Measurements from ENCODE around the gene SSBP3. TPM values are rescaled to one million over a fixed set of nuclear protein-coding genes. Genes with fewer than 3 reads are reported as not detected.
"Not testable (repeated sequence)": the region's sequence is repeated elsewhere in the genome, so short reads cannot be mapped to it uniquely, and the experiment has no call there.

Gene SSBP3
- polyA plus RNA-seq, 1 donor from 2014 or later = 6.6 TPM

DNA sequence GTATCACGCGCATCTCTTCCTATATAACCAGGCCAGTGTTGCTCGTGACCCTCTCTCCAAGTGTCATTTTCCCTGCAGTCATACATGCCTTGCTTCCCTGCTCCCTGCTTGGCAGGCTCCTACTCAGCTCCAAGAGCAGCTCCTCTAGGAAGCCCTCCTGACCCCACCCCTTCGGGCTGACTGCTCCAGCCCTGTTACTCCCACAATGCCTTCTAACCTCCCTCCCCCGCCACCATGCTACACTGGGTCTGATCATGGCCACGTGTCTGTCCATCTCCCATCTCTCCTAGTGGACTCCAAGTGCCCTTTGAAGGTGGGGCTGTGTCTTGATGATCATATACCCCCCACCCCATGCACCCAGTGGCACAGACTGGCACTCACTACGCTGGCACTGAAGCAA, 161.5 kb downstream of the SSBP3 start:
- no peak overlapping the region for H3K27ac Mint-ChIP-seq

DNA sequence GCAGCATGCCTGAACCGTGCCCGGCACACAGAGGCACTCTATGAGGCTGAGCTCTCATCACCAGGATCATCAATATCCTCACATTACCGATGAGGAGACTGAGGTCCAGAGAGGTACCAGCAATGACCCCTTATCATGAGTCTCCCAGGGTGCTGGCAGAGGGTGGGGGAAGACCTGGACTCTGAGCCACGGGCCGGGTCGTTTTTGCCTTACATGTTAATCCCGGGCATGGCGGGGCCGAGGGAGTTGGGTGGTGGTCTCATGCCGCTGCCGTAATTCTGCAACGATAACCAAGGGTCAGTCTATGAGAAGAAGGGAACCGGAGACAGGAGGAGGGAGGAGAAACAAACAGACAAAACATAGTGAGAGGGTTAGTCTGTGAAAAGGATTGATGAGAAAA, 163.2 kb downstream of the SSBP3 start:
- no peak overlapping the region for H3K27ac Mint-ChIP-seq
- no peaks in the 10 kb centered on the region for H3K4me1 Mint-ChIP-seq
- H3K36me3 Mint-ChIP-seq = peaks cover 5% of the 10 kb centered on the region
- H3K9me3 Mint-ChIP-seq = no peaks in the 10 kb centered on the region
- H3K4me3 Mint-ChIP-seq = no peak overlapping the region
- no peaks in the 10 kb centered on the region for H3K27me3 Mint-ChIP-seq

More for the DNA sequence above, 161.5 kb downstream of the SSBP3 start:
- H3K36me3 Mint-ChIP-seq = peaks cover 5% of the 10 kb centered on the region
- no peaks in the 10 kb centered on the region for H3K4me1 Mint-ChIP-seq
- H3K9me3 Mint-ChIP-seq = no peaks in the 10 kb centered on the region
- no peaks in the 10 kb centered on the region for H3K27me3 Mint-ChIP-seq
- no peak overlapping the region for H3K4me3 Mint-ChIP-seq

DNA sequence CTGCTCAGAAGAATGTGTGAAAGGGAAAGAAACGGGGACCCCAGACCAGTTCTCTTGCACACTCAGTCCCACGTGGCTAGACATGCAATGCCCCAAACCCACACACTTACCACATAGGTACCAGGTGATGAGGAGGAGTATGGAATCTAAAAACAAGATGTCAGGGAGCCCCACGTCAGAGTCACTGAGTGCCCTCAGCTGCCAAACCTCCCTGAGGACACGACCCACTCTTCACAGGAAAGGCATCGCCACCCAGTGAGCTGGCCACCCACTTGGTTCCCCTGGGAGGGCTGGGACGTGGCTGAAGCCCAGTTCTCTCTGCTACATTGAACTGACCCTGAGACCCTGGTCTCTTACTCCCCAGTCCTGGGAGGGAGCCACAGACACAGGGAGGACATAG, 164.8 kb downstream of the SSBP3 start:
- no peaks in the 10 kb centered on the region for H3K27me3 Mint-ChIP-seq

DNA sequence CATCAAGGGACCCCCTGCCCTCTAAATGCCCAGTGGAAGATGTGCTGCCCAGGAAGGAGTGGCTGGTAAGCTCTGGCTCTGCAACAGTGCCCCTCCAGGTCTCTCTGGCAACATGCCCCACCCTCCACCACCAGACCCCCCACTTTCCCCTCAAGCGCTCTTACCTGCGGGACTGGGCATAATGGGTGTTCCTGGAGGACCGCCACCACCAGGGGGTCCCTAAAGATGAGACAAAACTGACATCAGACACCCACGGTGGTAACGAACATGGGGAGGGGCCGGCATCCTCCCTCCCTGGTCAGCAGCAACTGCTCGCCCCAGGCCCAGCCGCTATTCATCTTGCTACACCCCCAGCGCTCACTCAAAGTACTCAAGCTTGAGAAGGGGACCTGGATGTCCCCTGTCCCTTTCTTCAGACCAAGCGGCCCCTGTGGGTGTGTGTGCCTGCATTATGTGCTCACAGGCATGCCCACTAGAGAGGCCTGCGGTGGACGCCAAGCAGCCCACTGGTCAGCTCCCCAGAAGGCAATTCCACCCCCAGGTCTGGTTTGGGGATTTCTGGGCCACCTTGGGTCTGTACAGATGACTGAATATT, 165.4 kb downstream of the SSBP3 start:
- Mint-ChIP-seq H3K9me3 (no peaks in the 10 kb centered on the region), H3K27me3 (no peaks in the 10 kb centered on the region), H3K36me3 (peaks cover 8% of the 10 kb centered on the region), H3K4me1 (no peaks in the 10 kb centered on the region), H3K27ac (no peak overlapping the region), H3K4me3 (no peak overlapping the region)

More for the DNA sequence above, 164.8 kb downstream of the SSBP3 start:
- no peak overlapping the region for H3K27ac Mint-ChIP-seq
- H3K9me3 Mint-ChIP-seq = no peaks in the 10 kb centered on the region
- peaks cover 8% of the 10 kb centered on the region for H3K36me3 Mint-ChIP-seq
- no peaks in the 10 kb centered on the region for H3K4me1 Mint-ChIP-seq
- H3K4me3 Mint-ChIP-seq = no peak overlapping the region

DNA sequence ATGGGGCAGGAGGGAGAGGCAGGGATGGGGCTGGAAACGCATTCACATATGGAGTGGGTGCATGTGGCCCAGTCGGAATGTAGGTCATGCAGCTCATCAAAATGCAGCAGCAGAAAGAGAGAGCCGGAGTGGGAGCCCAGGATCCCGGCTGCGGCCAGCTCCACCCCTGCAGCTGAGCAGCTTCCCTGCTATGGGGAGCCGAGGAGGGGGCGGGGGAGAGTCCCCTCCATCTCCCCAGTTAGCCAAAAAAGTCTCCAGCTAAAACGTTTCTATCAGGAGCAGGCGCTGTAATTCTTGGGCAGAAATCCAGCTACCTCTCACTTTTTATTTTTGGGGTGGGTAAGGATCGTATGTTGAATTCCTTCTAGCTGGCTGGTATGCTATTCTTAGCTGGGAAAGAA, 166.6 kb downstream of the SSBP3 start:
- H3K27me3 Mint-ChIP-seq = no peaks in the 10 kb centered on the region
- H3K4me1 Mint-ChIP-seq = peaks cover 0 to 4% (median 3%) of the 10 kb centered on the region in 3 donors
- H3K4me3 Mint-ChIP-seq = no peak overlapping the region
- H3K27ac Mint-ChIP-seq = no peak overlapping the region
- peaks cover 0 to 3% (median 0%) of the 10 kb centered on the region in 3 donors for H3K9me3 Mint-ChIP-seq
- peaks cover 10% of the 10 kb centered on the region for H3K36me3 Mint-ChIP-seq

DNA sequence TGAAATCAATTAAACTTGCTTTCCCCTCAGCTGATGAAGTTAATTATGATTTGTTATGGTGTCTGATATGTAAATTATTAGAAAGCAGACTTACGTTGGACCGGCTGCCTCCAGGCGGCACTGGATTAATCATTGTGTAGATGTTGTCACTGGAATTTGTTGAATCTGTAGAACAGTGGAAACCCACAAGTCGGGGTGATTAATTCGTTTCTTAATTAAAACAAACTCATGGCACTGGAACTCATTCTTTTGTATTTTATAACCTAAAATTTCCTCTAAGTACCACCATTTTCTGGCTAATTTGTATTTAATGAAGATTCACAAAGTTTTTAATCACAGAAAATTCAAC, 167.2 kb downstream of the SSBP3 start:
- Mint-ChIP-seq H3K4me1 (peaks cover 0 to 4% (median 3%) of the 10 kb centered on the region in 3 donors), H3K27ac (no peak overlapping the region), H3K9me3 (peaks cover 0 to 3% (median 0%) of the 10 kb centered on the region in 3 donors), H3K4me3 (no peak overlapping the region), H3K36me3 (peaks cover 9% of the 10 kb centered on the region), H3K27me3 (no peaks in the 10 kb centered on the region)

DNA sequence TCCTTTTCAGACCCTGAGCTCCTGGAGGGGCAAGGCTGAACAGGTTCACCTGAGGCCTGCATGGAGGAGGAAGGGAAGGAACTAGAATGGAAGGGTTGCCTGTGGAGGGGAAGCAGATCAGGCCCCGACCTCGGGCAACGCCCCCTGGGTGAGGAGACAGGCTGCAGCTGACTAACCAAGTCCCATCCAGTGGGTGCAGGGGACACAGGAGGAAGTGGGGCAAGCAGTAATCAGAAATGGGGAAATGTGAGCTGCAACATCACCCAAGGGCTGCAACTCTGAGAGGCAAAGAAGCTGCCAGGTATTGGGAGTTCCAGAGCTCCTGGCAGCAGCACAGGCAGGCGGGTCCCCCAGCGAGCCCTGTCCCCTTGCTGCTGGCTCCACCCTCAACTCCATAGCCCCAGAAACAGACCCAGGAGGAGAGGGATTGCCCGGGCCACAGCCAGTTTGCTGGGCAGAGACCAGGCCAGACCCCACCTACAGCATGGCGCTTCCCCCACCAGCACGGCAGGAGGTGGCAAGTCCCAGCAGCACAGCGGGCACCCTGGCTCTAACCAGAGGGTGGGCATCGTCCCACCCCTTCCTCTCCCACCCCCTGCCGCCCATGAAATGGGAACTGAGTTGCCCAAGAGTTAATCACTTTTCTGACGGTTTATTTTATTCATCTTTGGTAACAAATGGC, 167.7 kb downstream of the SSBP3 start:
- Mint-ChIP-seq H3K4me1 (peaks cover 0 to 4% (median 3%) of the 10 kb centered on the region in 3 donors), H3K36me3 (peaks cover 6% of the 10 kb centered on the region), H3K9me3 (peaks cover 0 to 3% (median 0%) of the 10 kb centered on the region in 3 donors), H3K4me3 (no peak overlapping the region), H3K27me3 (no peaks in the 10 kb centered on the region), H3K27ac (peak overlapping the region in 1 of 3 donors; percentile 53)

DNA sequence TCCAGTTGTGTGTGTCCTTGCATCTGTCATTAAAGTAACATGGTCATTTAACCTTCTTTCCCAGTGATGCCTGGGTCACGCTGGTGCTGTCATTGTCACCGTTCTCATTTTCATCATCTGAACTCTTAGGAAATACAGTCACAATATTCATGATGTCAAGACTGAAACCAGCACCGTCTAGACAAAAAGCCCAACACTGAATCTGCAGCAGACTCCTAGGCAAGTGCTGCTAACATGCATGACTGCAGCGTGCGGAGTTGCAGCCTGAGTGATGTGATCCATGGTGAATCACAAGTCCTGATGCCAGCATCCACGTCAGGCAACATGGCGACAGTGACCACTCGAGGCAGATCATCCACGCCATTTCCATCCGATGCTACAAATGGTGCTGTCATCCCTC, 168.6 kb downstream of the SSBP3 start:
- no peaks in the 10 kb centered on the region for H3K27me3 Mint-ChIP-seq
- H3K9me3 Mint-ChIP-seq = peaks cover 0 to 3% (median 0%) of the 10 kb centered on the region in 3 donors
- H3K4me1 Mint-ChIP-seq = peaks cover 0 to 4% (median 3%) of the 10 kb centered on the region in 3 donors
- no peak overlapping the region for H3K27ac Mint-ChIP-seq
- peaks cover 6% of the 10 kb centered on the region for H3K36me3 Mint-ChIP-seq
- H3K4me3 Mint-ChIP-seq = no peak overlapping the region

DNA sequence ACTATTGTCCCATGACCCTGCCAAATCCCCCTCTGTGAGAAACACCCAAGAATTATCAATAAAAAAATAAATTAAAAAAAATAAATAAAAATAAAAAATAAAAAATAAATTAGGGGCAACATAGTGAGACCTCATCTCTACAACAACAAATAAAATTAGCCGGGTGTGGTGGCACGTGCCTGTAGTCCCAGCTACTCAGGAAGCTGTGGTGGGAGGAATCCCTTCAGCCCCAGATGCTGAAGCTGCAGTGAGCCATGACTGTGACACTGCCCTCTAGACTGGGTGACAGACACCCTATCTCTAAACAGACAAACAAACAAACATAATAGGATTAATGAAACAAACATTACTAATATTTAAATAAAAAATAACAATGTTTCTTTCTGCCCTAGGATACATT, 171.9 kb downstream of the SSBP3 start:
- H3K9me3 Mint-ChIP-seq = peaks cover 0 to 3% (median 0%) of the 10 kb centered on the region in 3 donors

DNA sequence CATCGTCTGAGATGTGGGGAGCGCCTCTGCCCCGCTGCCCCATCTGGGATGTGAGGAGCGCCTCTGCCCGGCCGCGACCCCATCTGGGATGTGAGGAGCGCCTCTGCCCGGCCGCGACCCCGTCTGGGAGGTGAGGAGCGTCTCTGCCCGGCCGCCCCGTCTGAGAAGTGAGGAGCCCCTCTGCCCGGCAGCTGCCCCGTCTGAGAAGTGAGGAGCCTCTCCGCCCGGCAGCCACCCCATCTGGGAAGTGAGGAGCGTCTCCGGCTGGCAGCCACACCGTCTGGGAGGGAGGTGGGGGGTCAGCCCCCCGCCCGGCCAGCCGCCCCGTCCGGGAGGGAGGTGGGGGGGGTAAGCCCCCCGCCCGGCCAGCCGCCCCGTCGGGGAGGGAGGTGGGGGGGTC, 173.0 kb downstream of the SSBP3 start:
- H3K4me3 Mint-ChIP-seq, H3K4me1 Mint-ChIP-seq, H3K9me3 Mint-ChIP-seq, H3K27ac Mint-ChIP-seq, H3K36me3 Mint-ChIP-seq, H3K27me3 Mint-ChIP-seq: not testable (repeated sequence)

More for the DNA sequence above, 171.9 kb downstream of the SSBP3 start:
- Mint-ChIP-seq H3K4me1 (peaks cover 3 to 7% (median 4%) of the 10 kb centered on the region in 3 donors), H3K27me3 (no peaks in the 10 kb centered on the region), H3K27ac (no peak overlapping the region), H3K36me3 (peaks cover 8% of the 10 kb centered on the region), H3K4me3 (no peak overlapping the region)

DNA sequence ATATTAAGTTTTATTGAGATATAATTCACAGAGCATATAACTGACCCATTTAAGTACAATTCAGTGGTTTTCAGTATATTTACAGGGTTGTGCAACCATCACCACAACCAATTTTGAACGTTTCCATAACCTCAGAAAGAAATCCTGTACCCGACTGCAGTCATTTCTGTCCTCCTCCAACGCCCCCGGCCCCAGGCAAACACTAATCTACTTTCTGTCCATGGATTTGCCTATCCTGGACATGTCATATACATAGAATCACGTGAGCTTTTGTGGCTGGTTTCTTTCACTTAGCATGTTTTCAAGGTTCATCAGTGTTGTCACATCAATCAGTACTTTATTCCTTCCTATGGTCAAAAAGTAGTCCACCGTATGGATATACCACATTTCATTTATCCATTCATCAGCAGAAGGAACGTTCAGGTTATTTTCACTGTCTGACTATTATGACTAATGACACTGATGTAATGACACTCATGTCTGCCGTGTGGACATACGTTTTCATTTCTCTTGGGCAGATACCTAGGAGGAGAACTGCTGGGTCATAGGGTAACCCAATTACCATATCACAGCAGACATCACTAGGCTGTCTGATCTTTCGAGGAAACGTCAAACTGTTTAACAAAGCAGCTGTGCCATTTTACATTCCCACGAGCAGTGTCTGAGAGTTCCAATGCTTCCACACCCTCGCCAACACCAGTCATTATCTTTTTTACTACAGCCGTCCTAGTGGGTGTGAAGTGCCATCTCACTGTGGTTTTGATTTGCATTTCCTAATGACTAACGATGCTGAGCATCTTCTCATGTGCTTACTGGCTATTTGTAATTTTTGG, 175.5 kb downstream of the SSBP3 start:
- peaks cover 4% of the 10 kb centered on the region for H3K36me3 Mint-ChIP-seq
- peaks cover 0 to 3% (median 0%) of the 10 kb centered on the region in 3 donors for H3K9me3 Mint-ChIP-seq
- no peak overlapping the region for H3K27ac Mint-ChIP-seq
- no peak overlapping the region for H3K4me3 Mint-ChIP-seq
- H3K27me3 Mint-ChIP-seq = no peaks in the 10 kb centered on the region
- H3K4me1 Mint-ChIP-seq = peaks cover 3 to 7% (median 4%) of the 10 kb centered on the region in 3 donors

DNA sequence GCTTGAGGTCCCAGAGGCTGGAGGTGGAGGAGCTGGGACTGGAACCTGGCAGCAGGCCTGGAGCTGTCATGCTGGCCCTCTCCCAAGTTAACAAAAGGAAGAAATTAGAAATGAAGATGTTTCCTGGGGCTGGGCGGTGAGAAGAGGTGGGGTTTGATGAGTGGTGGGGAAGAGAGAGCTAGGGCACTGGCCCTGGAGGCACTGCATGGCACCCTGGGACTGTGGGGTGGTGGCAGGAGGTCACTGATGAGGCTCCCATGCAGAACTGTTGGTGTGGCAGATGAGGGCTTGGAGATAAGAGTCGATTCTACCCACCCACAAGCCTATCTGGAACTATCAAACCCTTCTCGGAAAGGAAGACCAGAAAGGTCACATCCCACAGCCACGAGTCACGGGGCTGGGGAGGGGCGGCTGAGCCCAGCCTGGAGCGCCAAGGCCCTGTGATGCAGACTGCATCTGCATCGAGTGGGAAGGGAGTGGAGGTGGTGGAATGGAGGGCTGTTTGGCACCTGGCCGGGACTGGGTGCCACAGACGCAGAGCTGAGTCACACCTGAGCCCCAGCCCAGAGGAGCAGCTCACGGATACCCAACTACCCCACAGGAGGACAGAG, 176.8 kb downstream of the SSBP3 start:
- H3K4me1 Mint-ChIP-seq = peaks cover 0 to 4% (median 3%) of the 10 kb centered on the region in 3 donors
- peak overlapping the region in 1 of 4 donors; percentile 63 for H3K4me3 Mint-ChIP-seq
- peak overlapping the region in 1 of 3 donors; percentile 28 for H3K27ac Mint-ChIP-seq
- no peaks in the 10 kb centered on the region for H3K27me3 Mint-ChIP-seq
- no peaks in the 10 kb centered on the region for H3K9me3 Mint-ChIP-seq
- H3K36me3 Mint-ChIP-seq = peaks cover 2% of the 10 kb centered on the region

DNA sequence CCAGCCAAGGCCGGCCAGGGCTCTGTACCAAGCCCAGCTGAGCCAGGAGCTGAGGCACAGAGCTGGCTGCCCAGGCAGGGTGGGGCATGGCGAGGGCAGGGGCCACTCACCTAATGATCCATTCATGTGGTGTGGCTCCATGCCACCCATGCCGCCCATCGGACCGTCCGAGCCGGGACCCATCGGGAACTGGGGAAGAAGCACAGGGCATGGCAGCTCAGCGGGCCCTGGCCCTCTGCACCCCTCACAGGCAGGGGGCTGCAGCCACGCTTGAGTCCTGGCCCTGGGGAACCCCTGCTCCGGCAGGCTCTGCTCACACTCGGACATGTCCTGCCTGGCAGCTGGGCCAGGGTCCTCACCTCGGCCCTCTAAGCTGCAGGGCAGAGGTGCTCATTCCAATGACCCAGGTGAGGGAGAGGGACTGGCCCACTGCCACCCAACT, 177.5 kb downstream of the SSBP3 start:
- Mint-ChIP-seq H3K9me3 (no peaks in the 10 kb centered on the region), H3K4me1 (peaks cover 0 to 4% (median 3%) of the 10 kb centered on the region in 3 donors), H3K4me3 (no peak overlapping the region), H3K27ac (no peak overlapping the region), H3K27me3 (no peaks in the 10 kb centered on the region), H3K36me3 (peaks cover 2% of the 10 kb centered on the region)

DNA sequence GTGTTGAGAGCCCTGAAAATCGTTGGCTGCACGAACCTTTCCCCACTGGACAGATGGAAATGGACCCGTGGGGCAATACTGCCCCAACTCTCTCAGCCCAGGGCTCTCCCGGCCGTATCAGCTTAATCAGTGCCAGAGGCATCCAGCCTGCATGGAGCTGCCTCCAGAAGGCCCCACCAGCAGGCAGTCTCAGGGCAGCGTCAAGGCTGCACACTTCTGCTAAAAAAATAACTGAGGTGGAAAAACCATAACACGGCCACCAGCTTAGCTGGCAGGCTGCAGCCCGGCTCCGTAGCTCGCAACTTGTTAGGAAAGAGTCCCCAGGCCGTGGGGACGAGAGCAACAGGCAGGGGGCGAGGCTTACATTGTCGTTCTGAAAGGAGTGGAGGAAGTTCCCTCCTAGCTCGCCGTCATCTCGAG, 178.3 kb downstream of the SSBP3 start:
- Mint-ChIP-seq H3K36me3 (peaks cover 2% of the 10 kb centered on the region), H3K4me3 (no peak overlapping the region), H3K9me3 (no peaks in the 10 kb centered on the region), H3K27me3 (no peaks in the 10 kb centered on the region), H3K27ac (no peak overlapping the region), H3K4me1 (peaks cover 0 to 4% (median 3%) of the 10 kb centered on the region in 3 donors)

DNA sequence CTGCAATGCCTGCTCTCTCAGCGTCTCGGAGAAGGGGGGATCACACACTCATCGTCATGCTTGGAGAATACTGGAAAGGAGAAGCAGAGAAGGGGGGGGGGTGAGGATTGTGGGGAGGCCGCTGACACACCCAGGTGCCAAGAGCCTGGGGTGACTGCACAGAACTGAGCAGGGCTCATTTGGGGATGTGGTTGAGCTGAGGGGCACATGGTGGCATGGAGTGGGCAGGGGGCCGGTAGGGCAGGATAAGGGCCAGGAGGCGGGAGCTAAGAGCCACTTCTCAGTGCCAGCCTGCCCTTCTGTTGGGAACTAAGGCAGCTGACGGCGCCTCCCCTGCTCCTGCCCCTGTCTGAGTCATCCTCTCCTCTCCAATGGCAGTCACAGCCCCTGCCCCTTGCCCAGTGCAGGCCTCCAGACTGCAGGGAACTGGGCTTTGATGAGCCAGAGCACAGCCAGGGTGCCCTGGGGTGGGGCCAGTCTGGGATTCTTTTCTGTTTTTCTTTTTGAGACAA, 179.0 kb downstream of the SSBP3 start:
- Mint-ChIP-seq H3K36me3 (peaks cover 2% of the 10 kb centered on the region), H3K9me3 (no peaks in the 10 kb centered on the region), H3K4me3 (no peak overlapping the region), H3K27me3 (no peaks in the 10 kb centered on the region), H3K4me1 (peaks cover 0 to 4% (median 3%) of the 10 kb centered on the region in 3 donors), H3K27ac (peak overlapping the region in 1 of 3 donors; percentile 39)
